Measurements from ENCODE around the gene NTF4.
"Not testable (repeated sequence)": the region's sequence is repeated elsewhere in the genome, so short reads cannot be mapped to it uniquely, and the experiment has no call there.

The NTF4 gene

GRCh38 chr19:49091391-49092038, 26.9 kb upstream of the NTF4 start:
- DNase-seq (ENCODE audit: low spot score) = no peak

DNA sequence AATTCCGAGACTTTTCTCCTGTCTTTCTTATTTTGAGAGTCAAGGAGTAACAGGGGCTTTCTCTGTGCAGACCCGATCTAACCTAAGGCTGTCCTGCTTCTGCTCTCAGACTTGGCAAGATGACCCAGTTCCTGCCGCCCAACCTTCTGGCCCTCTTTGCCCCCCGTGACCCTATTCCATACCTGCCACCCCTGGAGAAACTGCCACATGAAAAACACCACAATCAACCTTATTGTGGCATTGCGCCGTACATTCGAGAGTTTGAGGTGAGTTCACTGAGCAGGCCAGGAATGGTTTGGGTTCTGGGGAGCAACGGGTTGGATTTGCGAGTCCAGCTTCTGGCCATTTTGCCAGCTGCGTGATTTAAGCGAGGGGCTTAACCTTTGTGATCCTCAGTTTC, 21.7 kb upstream of the NTF4 start:
- no peak for DNase-seq (ENCODE audit: low spot score)

DNA sequence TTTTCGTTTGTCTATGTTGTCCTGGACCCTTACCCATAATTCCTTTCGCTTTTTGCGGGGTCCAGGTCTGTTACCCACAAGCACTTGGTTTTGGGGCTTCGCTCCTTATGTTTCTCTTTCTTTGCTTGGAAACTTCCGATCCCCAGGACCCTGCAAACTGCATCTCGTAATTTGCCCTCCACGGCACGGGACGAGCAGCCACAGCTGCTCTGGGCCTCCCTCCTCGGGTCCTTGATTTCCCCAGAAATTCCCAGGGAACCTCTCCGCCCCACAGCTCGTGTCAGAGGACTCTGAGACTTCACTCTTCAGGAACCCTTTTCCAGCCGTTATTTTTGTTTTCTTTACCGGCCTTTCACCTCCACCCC, 21.2 kb upstream of the NTF4 start:
- DNase-seq (ENCODE audit: low spot score) = no peak

- peak; percentile 100 for DNase-seq (ENCODE audit: low spot score)
Measured at GRCh38 chr19:49085020-49085867, 20.6 kb upstream of the NTF4 start, which contains the start of gene SNRNP70. SNRNP70 (plus strand) TSS chr19:49085451; CDS start chr19:49086415, 964 bp downstream.

DNA sequence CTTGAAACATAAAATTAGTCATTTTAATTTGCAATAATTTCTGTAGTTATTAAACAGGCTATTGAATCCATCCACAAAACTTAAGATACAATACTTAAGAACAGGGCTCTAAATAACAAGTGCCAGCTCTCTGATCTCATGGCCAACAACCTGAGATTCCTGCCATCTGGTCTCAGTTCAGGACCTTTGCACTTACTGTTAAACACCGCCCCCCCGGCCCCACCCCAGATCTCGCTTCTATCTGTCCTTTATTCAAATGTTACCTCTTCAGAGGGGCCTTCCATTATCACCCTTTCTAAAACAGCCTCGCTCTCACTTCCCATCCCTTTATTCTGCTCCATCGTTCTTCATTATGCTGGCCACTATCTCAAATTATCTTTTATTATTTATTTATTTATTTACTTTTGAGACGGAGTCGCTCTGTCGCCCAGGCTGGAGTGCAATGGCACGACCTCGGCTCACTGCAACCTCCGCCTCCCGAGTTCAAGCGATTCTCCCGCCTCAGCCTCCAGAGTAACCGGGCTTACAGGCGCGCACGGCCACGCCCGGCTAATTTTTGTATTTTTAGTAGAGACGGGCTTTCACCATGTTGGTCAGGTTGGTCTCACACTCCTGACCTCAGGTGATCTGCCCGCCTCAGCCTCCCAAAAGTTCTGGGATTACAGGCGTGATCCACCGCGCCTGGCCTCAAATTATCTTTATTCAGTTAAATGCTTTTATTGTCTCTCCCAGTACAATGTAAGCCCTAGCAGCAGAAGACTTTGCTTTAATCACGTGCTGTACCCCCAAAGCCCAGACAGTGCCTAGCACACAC, 19.8 kb upstream of the NTF4 start:
- DNase-seq (ENCODE audit: low spot score) = no peak

DNA sequence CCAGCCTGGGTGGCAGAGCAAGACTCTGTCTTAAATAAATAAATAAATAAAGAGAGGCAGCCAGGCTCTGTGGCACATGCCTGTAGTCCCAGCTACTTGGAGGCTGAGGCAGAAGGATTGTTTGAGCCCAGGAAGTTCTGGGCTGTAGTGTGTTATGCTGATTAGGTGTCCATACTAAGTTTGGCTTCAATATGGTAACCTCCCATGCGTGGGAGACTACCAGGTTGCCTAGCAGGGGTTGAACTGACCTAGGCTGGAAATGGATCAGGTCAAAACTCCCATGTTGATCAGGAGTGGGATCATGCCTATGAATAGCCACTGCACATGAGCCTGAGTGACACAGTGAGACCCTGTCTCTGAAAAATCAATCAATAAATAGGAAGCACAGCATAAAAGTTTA, 16.7 kb upstream of the NTF4 start:
- DNase-seq (ENCODE audit: low spot score) = no peak

- no peak for DNase-seq (ENCODE audit: low spot score)
Measured at GRCh38 chr19:49080392-49080791, 15.8 kb upstream of the NTF4 start.

DNA sequence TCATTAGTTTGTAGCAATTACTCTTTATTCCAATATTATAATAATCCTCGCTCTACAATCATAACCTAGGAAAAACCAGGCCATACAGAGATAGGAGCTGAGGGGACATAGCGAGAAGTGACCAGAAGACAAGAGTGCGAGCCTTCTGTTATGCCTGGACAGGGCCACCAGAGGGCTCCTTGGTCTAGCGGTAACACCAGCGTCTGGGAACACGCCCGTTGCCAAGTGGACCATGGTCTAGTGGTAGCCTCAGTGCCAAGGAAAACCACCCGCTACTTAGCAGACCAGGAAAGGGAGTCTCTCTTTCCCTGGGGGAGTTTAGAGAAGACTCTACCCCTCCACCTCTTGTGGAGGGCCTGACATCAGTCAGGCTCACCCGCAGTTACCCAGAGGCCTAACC, 10.3 kb upstream of the NTF4 start:
- DNase-seq (ENCODE audit: low spot score) = not testable (repeated sequence)

GRCh38 chr19:49073514-49074378, 9.1 kb upstream of the NTF4 start:
- DNase-seq (ENCODE audit: low spot score) = no peak

DNA sequence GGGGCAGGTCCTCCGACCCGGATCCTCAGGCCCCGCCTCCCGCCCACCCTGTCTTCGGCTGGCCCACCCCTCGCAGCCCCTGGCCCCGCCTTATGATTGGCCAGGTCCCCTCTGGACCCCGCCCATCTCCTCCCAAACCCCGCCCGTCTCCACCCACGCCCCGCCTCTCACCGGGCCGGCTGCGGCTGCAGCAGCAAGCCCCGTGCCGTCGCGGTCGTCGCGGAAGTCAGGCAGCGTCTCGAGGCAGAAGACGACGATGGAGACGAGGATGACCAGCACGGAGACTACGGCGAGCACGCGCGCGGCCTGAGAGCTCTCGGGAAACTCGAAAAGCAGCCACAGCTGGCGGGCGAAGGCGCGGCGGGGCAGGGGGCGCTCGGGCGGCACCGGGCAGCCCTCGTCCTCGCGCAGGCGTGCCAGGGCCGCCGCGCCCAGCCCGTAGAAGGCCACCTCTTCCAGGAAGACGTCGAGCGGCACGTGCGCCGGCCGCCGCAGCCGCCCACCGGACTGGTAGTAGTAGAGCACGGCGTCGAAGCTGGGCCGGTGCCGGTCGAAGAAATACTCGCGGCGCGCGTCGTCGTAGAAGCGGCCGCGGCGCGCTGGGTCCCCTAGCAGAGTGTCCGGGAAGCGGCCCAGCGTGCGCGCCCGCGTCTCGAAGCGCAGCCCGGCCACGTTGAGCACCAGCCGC, 7.4 kb upstream of the NTF4 start:
- no peak for DNase-seq (ENCODE audit: low spot score)

- DNase-seq (ENCODE audit: low spot score) = no peak
Measured at GRCh38 chr19:49070416-49070815, 5.8 kb upstream of the NTF4 start.

DNA sequence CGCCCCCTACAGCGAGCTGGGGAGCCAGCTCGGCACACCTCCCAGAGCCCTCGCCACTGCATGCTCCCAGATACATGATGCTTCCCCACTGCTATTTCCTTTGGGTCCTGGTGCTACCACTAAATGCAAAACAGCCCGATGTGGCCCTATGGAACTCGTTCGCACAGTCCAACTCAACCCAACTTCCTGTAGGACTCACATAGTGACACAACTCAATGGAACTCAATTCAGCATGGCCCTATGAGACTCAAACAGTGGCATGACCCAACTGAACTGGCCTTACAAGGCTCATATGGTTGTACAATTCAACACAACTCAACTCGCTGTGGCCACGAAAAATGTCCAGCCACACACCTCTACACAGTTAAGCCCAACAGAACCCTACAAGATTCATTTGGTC, 4.4 kb upstream of the NTF4 start:
- no peak for DNase-seq (ENCODE audit: low spot score)

DNA sequence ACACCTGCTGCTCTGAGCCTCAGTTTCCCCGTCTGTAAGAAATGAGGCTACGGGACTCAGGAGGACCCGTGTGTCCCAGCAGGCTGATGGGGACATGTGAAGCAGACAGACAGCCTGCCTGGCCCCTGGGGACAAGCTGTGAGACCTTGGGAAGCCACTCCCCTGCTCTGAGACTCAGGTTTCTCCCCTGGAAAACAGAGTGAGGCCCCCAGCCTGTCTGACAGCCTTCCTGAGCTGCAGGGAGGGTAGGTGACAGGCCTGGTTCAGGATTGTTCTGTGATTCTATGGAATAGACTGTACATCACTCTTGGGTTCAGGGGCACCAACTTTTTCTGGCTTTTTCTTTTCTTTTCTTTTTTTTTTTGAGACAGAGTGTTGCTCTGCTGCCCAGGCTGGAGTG, 2.9 kb upstream of the NTF4 start:
- no peak for DNase-seq (ENCODE audit: low spot score)

- DNase-seq (ENCODE audit: low spot score) = no peak
Measured at GRCh38 chr19:49065905-49066512, 1.4 kb upstream of the NTF4 start.

DNA sequence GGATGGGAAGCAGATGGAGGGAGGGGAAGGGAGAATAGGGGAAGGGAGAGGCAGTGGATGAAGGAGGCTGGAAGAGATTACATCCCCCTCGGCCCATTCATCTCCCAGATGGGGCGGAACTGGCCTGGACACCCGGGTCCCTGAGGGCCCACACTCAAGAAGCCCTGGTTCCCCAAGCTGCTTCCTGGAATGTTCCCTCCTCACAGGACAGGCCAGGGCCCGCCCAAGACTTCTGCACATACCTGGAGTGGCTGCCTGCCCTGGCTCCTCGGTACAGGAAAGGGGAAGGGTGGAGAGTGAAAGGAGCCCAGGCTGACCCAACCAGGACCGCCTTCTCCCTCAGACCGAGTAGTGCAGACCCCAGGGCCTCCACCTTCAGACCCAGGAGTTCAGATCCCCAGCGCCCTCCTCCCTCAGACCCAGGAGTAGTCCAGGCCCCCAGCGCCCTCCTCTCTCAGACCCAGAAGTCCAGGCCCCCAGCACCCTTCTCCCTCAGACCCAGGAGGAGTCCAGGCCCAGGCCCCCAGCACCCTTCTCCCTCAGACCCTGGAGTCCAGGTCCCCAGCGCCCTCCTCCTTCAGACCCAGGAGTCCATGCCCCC, 489 bp downstream of the NTF4 start:
- peak; percentile 22 for DNase-seq (ENCODE audit: low spot score)

GRCh38 chr19:49061445-49061844, 3.2 kb downstream of the NTF4 start:
- peak; percentile 5 for DNase-seq (ENCODE audit: low spot score)

DNA sequence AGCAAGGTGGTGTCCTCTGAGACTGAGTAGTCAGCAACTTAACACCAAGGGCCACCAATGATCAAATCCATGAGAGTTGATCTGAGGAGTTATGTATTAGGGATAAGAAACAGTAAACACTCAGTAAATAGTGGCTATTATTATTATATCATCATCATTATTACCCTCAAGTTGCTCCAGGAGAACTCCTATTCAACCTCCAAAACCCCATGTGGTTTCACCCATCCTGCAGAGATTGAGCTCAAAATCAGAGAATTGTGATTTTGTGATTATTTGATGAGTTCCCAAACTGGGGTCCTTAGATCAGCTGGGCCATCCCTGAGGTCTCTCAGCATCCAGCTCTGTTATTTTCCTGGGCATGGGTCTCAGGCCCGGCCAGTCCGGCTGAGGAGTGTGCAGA, 3.6 kb downstream of the NTF4 start:
- no peak for DNase-seq (ENCODE audit: low spot score)

GRCh38 chr19:49059053-49059452, 5.6 kb downstream of the NTF4 start:
- DNase-seq (ENCODE audit: low spot score) = peak; percentile 22

- DNase-seq (ENCODE audit: low spot score) = peak; percentile 74
Measured at GRCh38 chr19:49058562-49058961, 6.1 kb downstream of the NTF4 start.

- peak; percentile 91 for DNase-seq (ENCODE audit: low spot score)
Measured at GRCh38 chr19:49057636-49058234, 6.9 kb downstream of the NTF4 start, which contains the start of gene CGB7. CGB7 (minus strand) TSS chr19:49057749; CDS start chr19:49055375, 2,374 bp downstream.

Measured in AG08396 (cell line).